Liver (tissue), 9 donors: ENCODE measurements around the gene LZTS3. TPM values are rescaled to one million over a fixed set of nuclear protein-coding genes. Genes with fewer than 3 reads are reported as not detected.

ENCODE experiments used
- DNase-seq: peaks from one replicate; pipeline ENCODE4 v3.0.0-alpha.2; 2017; ENCODE audit warnings: low spot score
- H3K27ac ChIP-seq, 2 donors: one replicate each; pipeline ENCODE4 v1.7.0; 2013; ENCODE audit warnings: inconsistent platforms in 2 of 2, low read length in 2 of 2, control low read depth in 1 of 2, low read depth in 1 of 2, mild to moderate bottlenecking in 1 of 2
- H3K27me3 ChIP-seq, 4 donors: one replicate each; pipeline versions ENCODE4 v1.6.1 to v1.7.0; 2013; ENCODE audit warnings: low read length in 3 of 4, inconsistent platforms in 1 of 4, mild to moderate bottlenecking in 1 of 4, moderate library complexity in 1 of 4; ENCODE audit not compliant: control insufficient read depth in 4 of 4, insufficient read depth in 4 of 4
- H3K36me3 ChIP-seq, 4 donors: one replicate each; pipeline versions ENCODE4 v1.6.1 to v1.7.0; 2013; ENCODE audit warnings: low read length in 3 of 4, mild to moderate bottlenecking in 3 of 4, low read depth in 1 of 4, moderate library complexity in 1 of 4; ENCODE audit not compliant: control insufficient read depth in 4 of 4, insufficient read depth in 3 of 4
- H3K4me1 ChIP-seq, 4 donors: one replicate each; pipeline versions ENCODE4 v1.6.1 to v1.7.0; 2013; ENCODE audit warnings: low read length in 3 of 4, mild to moderate bottlenecking in 3 of 4, moderate library complexity in 1 of 4; ENCODE audit not compliant: control insufficient read depth in 4 of 4, insufficient read depth in 4 of 4
- H3K4me3 ChIP-seq, 3 donors: one replicate each; pipeline versions ENCODE4 v1.6.1 to v1.7.0; 2013; ENCODE audit warnings: low read length in 3 of 3, control low read depth in 1 of 3, low read depth in 1 of 3, mild to moderate bottlenecking in 1 of 3
- H3K9ac ChIP-seq, 2 donors: one replicate each; pipeline ENCODE4 v1.7.0; 2013; ENCODE audit warnings: low read length in 2 of 2, mild to moderate bottlenecking in 2 of 2, moderate library complexity in 2 of 2, control low read depth in 1 of 2, low read depth in 1 of 2
- H3K9me3 ChIP-seq, 4 donors: one replicate each; pipeline versions ENCODE4 v1.6.1 to v1.7.0; 2013; ENCODE audit warnings: low read length in 3 of 4; ENCODE audit not compliant: control insufficient read depth in 4 of 4
- EGR1 ChIP-seq, 2 donors: IDR thresholded peaks; 2 replicates each; pipeline ENCODE4 v1.6.1; 2016 to 2018; ENCODE audit warnings: antibody characterized with exemption in 2 of 2, low read depth in 2 of 2
- FOXA1 ChIP-seq: IDR thresholded peaks from 2 replicates; pipeline ENCODE4 v1.6.1; 2016; ENCODE audit warnings: antibody characterized with exemption
- FOXA2 ChIP-seq: IDR thresholded peaks from 2 replicates; pipeline ENCODE4 v1.6.1; 2016; ENCODE audit warnings: antibody characterized with exemption
- GABPA ChIP-seq, 2 donors: IDR thresholded peaks in 1 of 2; conservative IDR thresholded peaks in 1 of 2; 2 replicates each; pipeline ENCODE4 v1.6.1; 2016; ENCODE audit warnings: antibody characterized with exemption in 2 of 2, mild to moderate bottlenecking in 1 of 2, moderate library complexity in 1 of 2
- HNF4A ChIP-seq, 2 donors: conservative IDR thresholded peaks; 2 replicates each; pipeline ENCODE4 v1.6.1; 2016; ENCODE audit warnings: antibody characterized with exemption in 2 of 2, mild to moderate bottlenecking in 2 of 2
- HNF4G ChIP-seq: IDR thresholded peaks from 2 replicates; pipeline ENCODE4 v1.6.1; 2016; ENCODE audit warnings: antibody characterized with exemption
- JUND ChIP-seq, 2 donors: IDR thresholded peaks; 2 replicates each; pipeline ENCODE4 v1.6.1; 2016; ENCODE audit warnings: antibody characterized with exemption in 2 of 2
- MAX ChIP-seq: IDR thresholded peaks from 2 replicates; pipeline ENCODE4 v1.6.1; 2016; ENCODE audit warnings: antibody characterized with exemption
- NR2F2 ChIP-seq: IDR thresholded peaks from 2 replicates; pipeline ENCODE4 v1.6.1; 2016; ENCODE audit warnings: antibody characterized with exemption
- RAD21 ChIP-seq, 2 donors: IDR thresholded peaks; 2 replicates each; pipeline ENCODE4 v1.6.1; 2016; ENCODE audit warnings: antibody characterized with exemption in 2 of 2, mild to moderate bottlenecking in 2 of 2
- SP1 ChIP-seq: IDR thresholded peaks from 2 replicates; pipeline ENCODE4 v1.6.1; 2018; ENCODE audit warnings: antibody characterized with exemption, mild to moderate bottlenecking
- TAF1 ChIP-seq: conservative IDR thresholded peaks from 2 replicates; pipeline ENCODE4 v1.6.1; 2016; ENCODE audit warnings: antibody characterized with exemption, mild to moderate bottlenecking
- YY1 ChIP-seq: IDR thresholded peaks from 2 replicates; pipeline ENCODE4 v1.6.1; 2016; ENCODE audit warnings: antibody characterized with exemption, mild to moderate bottlenecking
- ZBTB33 ChIP-seq: IDR thresholded peaks from 2 replicates; pipeline ENCODE4 v1.6.1; 2016; ENCODE audit warnings: antibody characterized with exemption
- WGBS: extraction: QIAGEN DNeasy Blood & Tissue Kit; methylation state at CpG from one replicate; pipeline ENCODE4 v1.1.7; 2013; 5-methylcytosine and 5-hydroxymethylcytosine counted together
- polyA plus RNA-seq, 2 donors: library from polyadenylated mRNA; stranded (reverse) in 1 of 2; unstranded in 1 of 2; fragments of 200-250 nt in 1 of 2; fragments of >200 nt in 1 of 2; fragmentation: Nextera tagmentation in 1 of 2; extraction: Ambion mirVana in 1 of 2; gene quantifications; one replicate each; pipeline versions ENCODE4 v1.2.1 to v1.2.3, GENCODE V29; 2013 to 2015
- total RNA-seq, 2 donors: library from RNA; depleted of rRNA; stranded (reverse); fragments of >200 nt; gene quantifications; one replicate each; pipeline ENCODE4 v1.2.3, GENCODE V29; 2014
- TF ChIP-seq, protein P1 (sequence below): IDR thresholded peaks from 2 replicates; pipeline ENCODE4 v1.6.1; 2016; ENCODE audit warnings: antibody characterized with exemption
- TF ChIP-seq, protein P2 (sequence below): fragments of 150-350 bp; IDR thresholded peaks from 2 replicates; pipeline ENCODE4 v1.5.1; 2017; ENCODE audit warnings: improper control_type of control experiment, low read depth, low read length; ENCODE audit not compliant: missing input control
- TF ChIP-seq, protein P3 (sequence below): IDR thresholded peaks from 2 replicates; pipeline ENCODE4 v1.6.1; 2016; ENCODE audit warnings: antibody characterized with exemption, mild to moderate bottlenecking
- donor health status: healthy.
- donor health status: healthy.
- donor health status: healthy.
- donor health status: healthy.
- donor health status: healthy.

Gene LZTS3
- total and polyA plus RNA-seq, 4 donors, result 1.9 to 3.7 (median 3.5) TPM

- DNase-seq, result no peak
- no peaks in the 10 kb centered on the region for H3K36me3 ChIP-seq
- no peak overlapping the region for H3K4me3 ChIP-seq
- H3K9ac ChIP-seq, result no peak overlapping the region
- no peaks in the 10 kb centered on the region for H3K27me3 ChIP-seq
- 96% methylated on average over 5 of the region's 5 CpGs for WGBS
- no peak for TF ChIP-seq MAX
- no peak for TF ChIP-seq HNF4G
- TF ChIP-seq ZBTB33, result no peak
- TF ChIP-seq, protein P1, sequence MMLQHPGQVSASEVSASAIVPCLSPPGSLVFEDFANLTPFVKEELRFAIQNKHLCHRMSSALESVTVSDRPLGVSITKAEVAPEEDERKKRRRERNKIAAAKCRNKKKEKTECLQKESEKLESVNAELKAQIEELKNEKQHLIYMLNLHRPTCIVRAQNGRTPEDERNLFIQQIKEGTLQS, result no peak
- TF ChIP-seq FOXA1, result no peak
- no peak for TF ChIP-seq RAD21 (IDR thresholded peaks at IDR 0.05)
- no peak for TF ChIP-seq YY1
- TF ChIP-seq HNF4A (conservative IDR thresholded peaks at IDR 0.05), result no peak
- TF ChIP-seq EGR1 (IDR thresholded peaks at IDR 0.05; ENCODE audit: low read depth in 2 of 2), result no peak
- TF ChIP-seq SP1, result no peak
- no peak for TF ChIP-seq FOXA2
- no peak for TF ChIP-seq NR2F2
- TF ChIP-seq, protein P2, sequence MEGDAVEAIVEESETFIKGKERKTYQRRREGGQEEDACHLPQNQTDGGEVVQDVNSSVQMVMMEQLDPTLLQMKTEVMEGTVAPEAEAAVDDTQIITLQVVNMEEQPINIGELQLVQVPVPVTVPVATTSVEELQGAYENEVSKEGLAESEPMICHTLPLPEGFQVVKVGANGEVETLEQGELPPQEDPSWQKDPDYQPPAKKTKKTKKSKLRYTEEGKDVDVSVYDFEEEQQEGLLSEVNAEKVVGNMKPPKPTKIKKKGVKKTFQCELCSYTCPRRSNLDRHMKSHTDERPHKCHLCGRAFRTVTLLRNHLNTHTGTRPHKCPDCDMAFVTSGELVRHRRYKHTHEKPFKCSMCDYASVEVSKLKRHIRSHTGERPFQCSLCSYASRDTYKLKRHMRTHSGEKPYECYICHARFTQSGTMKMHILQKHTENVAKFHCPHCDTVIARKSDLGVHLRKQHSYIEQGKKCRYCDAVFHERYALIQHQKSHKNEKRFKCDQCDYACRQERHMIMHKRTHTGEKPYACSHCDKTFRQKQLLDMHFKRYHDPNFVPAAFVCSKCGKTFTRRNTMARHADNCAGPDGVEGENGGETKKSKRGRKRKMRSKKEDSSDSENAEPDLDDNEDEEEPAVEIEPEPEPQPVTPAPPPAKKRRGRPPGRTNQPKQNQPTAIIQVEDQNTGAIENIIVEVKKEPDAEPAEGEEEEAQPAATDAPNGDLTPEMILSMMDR, result no peak
- TF ChIP-seq, protein P3, sequence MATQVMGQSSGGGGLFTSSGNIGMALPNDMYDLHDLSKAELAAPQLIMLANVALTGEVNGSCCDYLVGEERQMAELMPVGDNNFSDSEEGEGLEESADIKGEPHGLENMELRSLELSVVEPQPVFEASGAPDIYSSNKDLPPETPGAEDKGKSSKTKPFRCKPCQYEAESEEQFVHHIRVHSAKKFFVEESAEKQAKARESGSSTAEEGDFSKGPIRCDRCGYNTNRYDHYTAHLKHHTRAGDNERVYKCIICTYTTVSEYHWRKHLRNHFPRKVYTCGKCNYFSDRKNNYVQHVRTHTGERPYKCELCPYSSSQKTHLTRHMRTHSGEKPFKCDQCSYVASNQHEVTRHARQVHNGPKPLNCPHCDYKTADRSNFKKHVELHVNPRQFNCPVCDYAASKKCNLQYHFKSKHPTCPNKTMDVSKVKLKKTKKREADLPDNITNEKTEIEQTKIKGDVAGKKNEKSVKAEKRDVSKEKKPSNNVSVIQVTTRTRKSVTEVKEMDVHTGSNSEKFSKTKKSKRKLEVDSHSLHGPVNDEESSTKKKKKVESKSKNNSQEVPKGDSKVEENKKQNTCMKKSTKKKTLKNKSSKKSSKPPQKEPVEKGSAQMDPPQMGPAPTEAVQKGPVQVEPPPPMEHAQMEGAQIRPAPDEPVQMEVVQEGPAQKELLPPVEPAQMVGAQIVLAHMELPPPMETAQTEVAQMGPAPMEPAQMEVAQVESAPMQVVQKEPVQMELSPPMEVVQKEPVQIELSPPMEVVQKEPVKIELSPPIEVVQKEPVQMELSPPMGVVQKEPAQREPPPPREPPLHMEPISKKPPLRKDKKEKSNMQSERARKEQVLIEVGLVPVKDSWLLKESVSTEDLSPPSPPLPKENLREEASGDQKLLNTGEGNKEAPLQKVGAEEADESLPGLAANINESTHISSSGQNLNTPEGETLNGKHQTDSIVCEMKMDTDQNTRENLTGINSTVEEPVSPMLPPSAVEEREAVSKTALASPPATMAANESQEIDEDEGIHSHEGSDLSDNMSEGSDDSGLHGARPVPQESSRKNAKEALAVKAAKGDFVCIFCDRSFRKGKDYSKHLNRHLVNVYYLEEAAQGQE, result no peak
- TF ChIP-seq GABPA (IDR thresholded peaks at IDR 0.05 in 1 of 2, conservative IDR thresholded peaks at IDR 0.05 in 1 of 2), result no peak
- no peak overlapping the region for H3K27ac ChIP-seq
- H3K9me3 ChIP-seq, result no peaks in the 10 kb centered on the region
- H3K4me1 ChIP-seq, result no peaks in the 10 kb centered on the region
Observed at GRCh38 chr20:3135507-3136070, 37.8 kb downstream of the LZTS3 start.

DNA sequence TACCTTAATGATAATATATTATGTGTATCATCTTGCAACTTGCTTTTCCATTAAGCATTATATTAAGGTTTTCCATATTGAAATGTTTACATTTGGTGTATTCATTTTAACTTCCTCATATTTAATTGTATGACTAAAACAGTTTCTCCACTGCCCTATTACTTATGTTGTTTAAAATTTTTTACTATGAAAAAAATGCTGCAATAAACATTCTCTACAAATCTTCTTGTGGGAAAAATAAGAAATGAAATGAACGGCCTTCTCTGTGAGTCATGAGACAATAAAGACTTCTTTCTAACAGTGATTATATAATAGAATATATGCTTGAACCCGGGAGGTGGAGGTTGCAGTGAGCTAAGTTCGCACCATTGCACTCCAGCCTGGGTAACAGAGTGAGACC lies 39.2 kb downstream of the LZTS3 start:
- DNase-seq, result no peak
- Histone ChIP-seq H3K9me3 (no peaks in the 10 kb centered on the region), H3K27me3 (no peaks in the 10 kb centered on the region), H3K36me3 (peaks cover 0 to 2% (median 0%) of the 10 kb centered on the region in 4 donors), H3K4me3 (no peak overlapping the region), H3K27ac (no peak overlapping the region), H3K4me1 (no peaks in the 10 kb centered on the region), H3K9ac (no peak overlapping the region)
- TF ChIP-seq YY1 (no peak), TAF1 (no peak), JUND (IDR thresholded peaks at IDR 0.05) (no peak)
- 96% methylated on average over 3 of the region's 3 CpGs for WGBS
